CD14-positive monocyte (primary cell): ENCODE data around the gene ILK. TPM values are rescaled to one million over a fixed set of nuclear protein-coding genes. Genes with fewer than 3 reads are reported as not detected.
A peak's percentile ranks its signal among the peaks of the same experiment; 100 is the strongest.

Source experiments
- DNase-seq, 3 donors: peaks; one replicate each; pipeline ENCODE4 v3.0.0-alpha.2; 2011 to 2022
- H2AFZ ChIP-seq: 2 replicates; pipeline ENCODE4 v1.6.0; 2012; ENCODE audit warnings: mild to moderate bottlenecking, low read depth, low read length, inconsistent platforms; ENCODE audit not compliant: insufficient read depth, poor library complexity, severe bottlenecking
- H3K27ac ChIP-seq, 2 donors: 1 replicate in 1 of 2; 2 replicates in 1 of 2; pipeline ENCODE4 v1.5.1; 2012 to 2013; ENCODE audit warnings: low read length in 2 of 2, control low read depth in 1 of 2, inconsistent platforms in 1 of 2, low read depth in 1 of 2, mild to moderate bottlenecking in 1 of 2
- H3K27me3 ChIP-seq, 2 donors: one replicate each; pipeline versions ENCODE4 v1.6.0 to v1.6.1; 2011 to 2013; ENCODE audit warnings: low read length in 2 of 2; ENCODE audit not compliant: control insufficient read depth in 2 of 2, insufficient read depth in 2 of 2
- H3K36me3 ChIP-seq, 2 donors: replicated peaks in 1 of 2; 1 replicate in 1 of 2; 2 replicates in 1 of 2; pipeline versions ENCODE4 v1.5.1 to v1.6.1; 2012 to 2013; ENCODE audit warnings: low read length in 2 of 2, control low read depth in 1 of 2, inconsistent platforms in 1 of 2, mild to moderate bottlenecking in 1 of 2; ENCODE audit not compliant: insufficient read depth in 2 of 2, control insufficient read depth in 1 of 2
- H3K4me1 ChIP-seq, 2 donors: 1 replicate in 1 of 2; 2 replicates in 1 of 2; pipeline versions ENCODE4 v1.5.1 to v1.6.1; 2012 to 2013; ENCODE audit warnings: low read length in 2 of 2, control low read depth in 1 of 2, inconsistent platforms in 1 of 2, mild to moderate bottlenecking in 1 of 2, moderate library complexity in 1 of 2; ENCODE audit not compliant: insufficient read depth in 2 of 2, control insufficient read depth in 1 of 2
- H3K4me2 ChIP-seq: replicated peaks from 2 replicates; pipeline ENCODE3; 2012; ENCODE audit warnings: low read length, moderate library complexity, mild to moderate bottlenecking; ENCODE audit not compliant: poor library complexity, severe bottlenecking; ENCODE audit errors: extremely low read depth
- H3K4me3 ChIP-seq, 3 experiments: fragments of 200-600 bp in 1 of 3; sonication (generic) in 1 of 3; replicated peaks in 1 of 3; 1 replicate in 2 of 3; 2 replicates in 1 of 3; pipeline ENCODE4 v1.5.1; 2011 to 2013; ENCODE audit warnings: low read length in 3 of 3, mild to moderate bottlenecking in 3 of 3, control low read depth in 2 of 3, low read depth in 2 of 3, inconsistent platforms in 1 of 3, moderate library complexity in 1 of 3
- H3K79me2 ChIP-seq: 2 replicates; pipeline ENCODE4 v1.6.0; 2012; ENCODE audit warnings: mild to moderate bottlenecking, control low read depth, inconsistent platforms, low read length, moderate library complexity; ENCODE audit not compliant: insufficient read depth
- H3K9ac ChIP-seq: 2 replicates; pipeline ENCODE4 v1.6.0; 2017; ENCODE audit warnings: low read length, mild to moderate bottlenecking; ENCODE audit not compliant: insufficient read depth, poor library complexity, severe bottlenecking
- H3K9me3 ChIP-seq, 2 donors: replicated peaks in 1 of 2; 1 replicate in 1 of 2; 2 replicates in 1 of 2; pipeline versions ENCODE4 v1.5.1 to v1.6.1; 2012 to 2013; ENCODE audit warnings: low read length in 2 of 2, control low read depth in 1 of 2; ENCODE audit not compliant: control insufficient read depth in 1 of 2, insufficient read depth in 1 of 2
- H4K20me1 ChIP-seq: 2 replicates; pipeline ENCODE4 v1.6.0; 2012; ENCODE audit warnings: mild to moderate bottlenecking, low read length, control low read depth, moderate library complexity; ENCODE audit not compliant: insufficient read depth
- H3K27ac Mint-ChIP-seq, 7 donors: one replicate each; pipeline ENCODE4 v1.8.0; 2020; ENCODE audit warnings: mild to moderate bottlenecking in 7 of 7, mixed read lengths in 7 of 7, moderate library complexity in 6 of 7, inconsistent platforms in 2 of 7
- H3K27me3 Mint-ChIP-seq, 3 donors: one replicate each; pipeline ENCODE4 v1.8.0; 2021 to 2022; ENCODE audit warnings: low read depth in 3 of 3, mild to moderate bottlenecking in 3 of 3, mixed read lengths in 3 of 3, moderate library complexity in 3 of 3, inconsistent platforms in 1 of 3
- H3K36me3 Mint-ChIP-seq, 2 donors: one replicate each; pipeline ENCODE4 v1.8.0; 2020; ENCODE audit warnings: mixed read lengths in 2 of 2, inconsistent platforms in 1 of 2, mild to moderate bottlenecking in 1 of 2
- H3K4me1 Mint-ChIP-seq: one replicate; pipeline ENCODE4 v1.8.0; 2020; ENCODE audit warnings: mild to moderate bottlenecking, mixed read lengths
- H3K4me3 Mint-ChIP-seq, 2 donors: one replicate each; pipeline ENCODE4 v1.8.0; 2020; ENCODE audit warnings: mild to moderate bottlenecking in 2 of 2, mixed read lengths in 2 of 2, moderate library complexity in 1 of 2
- H3K9me3 Mint-ChIP-seq, 7 donors: one replicate each; pipeline ENCODE4 v1.8.0; 2020 to 2022; ENCODE audit warnings: mixed read lengths in 7 of 7, mild to moderate bottlenecking in 6 of 7, moderate library complexity in 6 of 7, inconsistent platforms in 2 of 7
- WGBS: methylation state at CpG from one replicate; pipeline ENCODE4 v1.1.5; 2013; ENCODE audit warnings: missing lambda C conversion rate; ENCODE audit not compliant: insufficient coverage; 5-methylcytosine and 5-hydroxymethylcytosine counted together
- intact Hi-C, 2 donors: fragments of 100-400 bp; cut with micrococcal nuclease; formaldehyde crosslinking; loops; one replicate each; pipeline versions ENCODE4 v1.15.0 to v1.15.1; 2023
- polyA plus RNA-seq, 3 donors: library from polyadenylated mRNA; depleted of rRNA in 1 of 3; unstranded in 2 of 3; stranded (reverse) in 1 of 3; fragments of 300-500 nt in 2 of 3; fragments of >200 nt in 1 of 3; fragmentation: Illumina TruSeq in 2 of 3; gene quantifications; 1 replicate in 2 of 3; 2 replicates in 1 of 3; pipeline ENCODE4 v1.2.3, GENCODE V29; 2012 to 2021
- TF ChIP-seq, protein P1 (sequence below): fragments of 200-600 bp; IDR thresholded peaks from one replicate; pipeline ENCODE4 v1.8.0; 2022; ENCODE audit warnings: antibody characterized with exemption, mild to moderate bottlenecking

The ILK gene
- polyA plus RNA-seq, 3 donors: 165 to 271 (median 250) TPM

DNA sequence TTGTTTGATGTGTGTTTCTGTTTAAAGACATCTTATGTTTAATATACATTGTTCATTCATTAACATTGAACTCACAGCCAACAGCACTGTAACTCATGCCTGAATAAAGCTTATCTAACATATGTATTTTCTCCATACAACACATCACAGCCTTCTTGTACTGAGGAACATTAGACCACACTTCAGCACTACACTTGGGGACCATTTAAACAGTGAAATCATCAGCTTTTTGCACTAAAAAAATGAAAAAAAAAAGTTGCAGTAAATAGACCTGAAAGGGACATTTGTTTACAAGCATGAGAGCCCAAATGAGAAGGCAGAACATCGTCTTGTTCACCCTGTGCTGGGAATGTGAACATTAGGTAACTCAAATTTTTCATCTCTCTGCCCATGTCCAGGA is 31.0 kb downstream of the ILK start:
- Histone ChIP-seq H3K27ac (peak overlapping the region in 1 of 2 donors; percentile 93), H3K4me1 (peaks cover 37 to 40% of the 10 kb centered on the region in 2 donors), H3K4me2 (no peak overlapping the region), H3K4me3 (no peak overlapping the region), H3K79me2 (no peaks in the 10 kb centered on the region), H3K9me3 (no peaks in the 10 kb centered on the region), H3K9ac (no peak overlapping the region), H3K36me3 (no peaks in the 10 kb centered on the region), H3K27me3 (no peaks in the 10 kb centered on the region), H2AFZ (no peak overlapping the region), H4K20me1 (no peaks in the 10 kb centered on the region)
- TF ChIP-seq, protein P1, sequence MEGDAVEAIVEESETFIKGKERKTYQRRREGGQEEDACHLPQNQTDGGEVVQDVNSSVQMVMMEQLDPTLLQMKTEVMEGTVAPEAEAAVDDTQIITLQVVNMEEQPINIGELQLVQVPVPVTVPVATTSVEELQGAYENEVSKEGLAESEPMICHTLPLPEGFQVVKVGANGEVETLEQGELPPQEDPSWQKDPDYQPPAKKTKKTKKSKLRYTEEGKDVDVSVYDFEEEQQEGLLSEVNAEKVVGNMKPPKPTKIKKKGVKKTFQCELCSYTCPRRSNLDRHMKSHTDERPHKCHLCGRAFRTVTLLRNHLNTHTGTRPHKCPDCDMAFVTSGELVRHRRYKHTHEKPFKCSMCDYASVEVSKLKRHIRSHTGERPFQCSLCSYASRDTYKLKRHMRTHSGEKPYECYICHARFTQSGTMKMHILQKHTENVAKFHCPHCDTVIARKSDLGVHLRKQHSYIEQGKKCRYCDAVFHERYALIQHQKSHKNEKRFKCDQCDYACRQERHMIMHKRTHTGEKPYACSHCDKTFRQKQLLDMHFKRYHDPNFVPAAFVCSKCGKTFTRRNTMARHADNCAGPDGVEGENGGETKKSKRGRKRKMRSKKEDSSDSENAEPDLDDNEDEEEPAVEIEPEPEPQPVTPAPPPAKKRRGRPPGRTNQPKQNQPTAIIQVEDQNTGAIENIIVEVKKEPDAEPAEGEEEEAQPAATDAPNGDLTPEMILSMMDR: no peak
- intact Hi-C loops: no loop called here
- no peak overlapping the region for H3K4me3 Mint-ChIP-seq
- DNase-seq: no peak
- H3K27ac Mint-ChIP-seq: peak overlapping the region in 3 of 7 donors; percentile 22 to 61 (median 45)
- WGBS: no CpG with 5 or more reads among the region's 1 CpG
- no peaks in the 10 kb centered on the region for H3K36me3 Mint-ChIP-seq
- H3K4me1 Mint-ChIP-seq: no peaks in the 10 kb centered on the region
- H3K9me3 Mint-ChIP-seq: peaks cover 0 to 4% (median 0%) of the 10 kb centered on the region in 7 donors
- H3K27me3 Mint-ChIP-seq: peaks cover 0 to 2% (median 0%) of the 10 kb centered on the region in 3 donors

DNA sequence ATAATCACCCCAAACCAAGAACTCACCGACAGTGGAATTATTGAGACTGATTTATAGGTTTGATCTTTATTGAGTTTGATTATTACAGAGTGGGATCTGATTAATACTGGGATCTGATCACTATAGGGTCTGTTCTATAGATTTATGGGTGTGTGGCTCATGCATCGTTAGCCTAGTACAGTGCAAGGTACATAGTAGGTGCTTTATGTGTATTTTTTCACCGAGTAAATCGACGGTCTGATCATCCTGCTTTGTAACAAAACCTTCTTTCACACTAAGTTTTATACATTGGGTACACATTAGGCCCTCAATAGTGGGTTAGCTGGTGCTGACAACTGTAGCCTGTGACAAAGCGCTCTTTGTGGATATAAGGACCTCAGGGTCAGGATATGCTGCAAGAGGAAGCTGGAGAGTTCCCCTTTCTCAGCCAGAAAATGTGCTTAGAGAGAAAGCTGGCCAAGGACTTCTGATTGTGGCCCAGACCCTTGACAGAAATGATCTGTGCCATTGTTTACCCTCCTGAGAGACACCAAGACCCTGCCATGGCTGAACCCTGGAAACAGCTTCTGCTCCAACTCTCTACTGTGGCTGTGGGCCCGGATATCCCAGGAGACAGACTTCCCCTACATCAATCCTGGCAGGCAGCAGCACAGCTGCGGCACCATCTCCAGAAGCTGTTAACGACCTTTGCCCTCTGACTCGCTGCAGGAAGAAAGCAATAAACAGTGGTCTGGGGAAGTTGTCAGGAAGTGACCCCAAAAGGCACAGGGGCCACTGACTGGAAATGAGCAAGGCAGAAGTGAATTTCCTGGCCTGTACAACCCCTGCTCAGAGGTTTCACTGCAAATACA is 31.7 kb downstream of the ILK start:
- H3K4me3 ChIP-seq: peak overlapping the region in 1 of 3 experiments; percentile 35
- intact Hi-C loops: loop anchor here in 1 of 2 donors (5.0 kb wide), 1 partner anchor 33 kb away; the partner anchor contains the start of genes ILK and RRP8
- no peaks in the 10 kb centered on the region for H4K20me1 ChIP-seq
- Mint-ChIP-seq H3K9me3 (peaks cover 0 to 3% (median 0%) of the 10 kb centered on the region in 7 donors), H3K27me3 (peaks cover 0 to 2% (median 0%) of the 10 kb centered on the region in 3 donors), H3K36me3 (no peaks in the 10 kb centered on the region), H3K4me3 (peak overlapping the region in 1 of 2 donors; percentile 17), H3K27ac (peak overlapping the region in 1 of 7 donors; percentile 22), H3K4me1 (no peaks in the 10 kb centered on the region)
- no peaks in the 10 kb centered on the region for H3K79me2 ChIP-seq
- WGBS: 5% methylated on average over 4 of the region's 10 CpGs
- peak overlapping the region; percentile 51 for H3K4me2 ChIP-seq
- TF ChIP-seq, protein P1: no peak
- peak overlapping the region; percentile 47 for H3K9ac ChIP-seq
- no peaks in the 10 kb centered on the region for H3K27me3 ChIP-seq
- H3K4me1 ChIP-seq: peaks cover 37 to 40% of the 10 kb centered on the region in 2 donors
- no peaks in the 10 kb centered on the region for H3K36me3 ChIP-seq
- peak overlapping the region; percentile 80 for H2AFZ ChIP-seq
- H3K9me3 ChIP-seq: no peaks in the 10 kb centered on the region
- peak; percentile 67 to 84 (median 83) for DNase-seq
- H3K27ac ChIP-seq: peak overlapping the region; percentile 80 to 93
